Measurements from ENCODE around the gene CRY1. TPM values are rescaled to one million over a fixed set of nuclear protein-coding genes. Genes with fewer than 3 reads are reported as not detected.

CRY1 gene
- polyA plus RNA-seq, 1 donor = 14.9 TPM

GRCh38 chr12:106962286-106962685 is 131.1 kb downstream of the CRY1 start:
- DNase-seq (ENCODE audit: low read depth) = no peak

GRCh38 chr12:106960443-106960842 is 132.9 kb downstream of the CRY1 start:
- DNase-seq (ENCODE audit: low read depth) = no peak

GRCh38 chr12:106957583-106957982 is 135.8 kb downstream of the CRY1 start:
- DNase-seq (ENCODE audit: low read depth) = no peak

GRCh38 chr12:106956048-106956578 is 137.2 kb downstream of the CRY1 start:
- no peak for DNase-seq (ENCODE audit: low read depth)

GRCh38 chr12:106955377-106956047 is 137.8 kb downstream of the CRY1 start, which contains the start of gene TMEM263:
TSS of gene TMEM263 (plus strand) at chr12:106955907. CDS start at chr12:106967117, 11,210 bp downstream.
- DNase-seq (ENCODE audit: low read depth) = peak; percentile 87

GRCh38 chr12:106954462-106955376 is 138.6 kb downstream of the CRY1 start:
- DNase-seq (ENCODE audit: low read depth) = no peak

GRCh38 chr12:106953352-106954250 is 139.7 kb downstream of the CRY1 start:
- no peak for DNase-seq (ENCODE audit: low read depth)

GRCh38 chr12:106950591-106950990 is 142.8 kb downstream of the CRY1 start:
- DNase-seq (ENCODE audit: low read depth) = no peak

GRCh38 chr12:106947461-106947860 is 145.9 kb downstream of the CRY1 start:
- no peak for DNase-seq (ENCODE audit: low read depth)

- DNase-seq (ENCODE audit: low read depth) = no peak
These were observed 148.0 kb downstream of the CRY1 start for GRCh38 chr12:106945261-106945851.

GRCh38 chr12:106942775-106943174 is 150.6 kb downstream of the CRY1 start:
- no peak for DNase-seq (ENCODE audit: low read depth)

- no peak for DNase-seq (ENCODE audit: low read depth)
These were observed 151.7 kb downstream of the CRY1 start for GRCh38 chr12:106941481-106942156.

Other genes with a start within 250 kb of the CRY1 start
- gene TMEM263, start 137.6 kb downstream of the CRY1 start, polyA plus RNA-seq (ENCODE audit: insufficient read length) = 59.1 TPM
- gene MTERF2, start 106.4 kb downstream of the CRY1 start, polyA plus RNA-seq (ENCODE audit: insufficient read length) = 34.7 TPM